Motor neuron (in vitro differentiated cells): ENCODE data around the gene ARRB1. TPM values are rescaled to one million over a fixed set of nuclear protein-coding genes. Genes with fewer than 3 reads are reported as not detected.

Experiments
- ATAC-seq, 8 experiments: fragments of 200-7000 bp; cut with Tn5 transposase; replicated peaks in 6 of 8; 2 replicates each; pipeline ENCODE4 v1.8.0; 2021; ENCODE audit warnings: mild to moderate bottlenecking in 8 of 8, moderate library complexity in 8 of 8
- H3K27ac ChIP-seq, 2 donors: fragments of 250-450 bp; sonication (Bioruptor Pico); 2 replicates each; pipeline ENCODE4 v1.9.0; 2021; ENCODE audit warnings: antibody characterized with exemption in 2 of 2, mild to moderate bottlenecking in 2 of 2, moderate library complexity in 1 of 2
- H3K4me1 ChIP-seq, 2 donors: fragments of 250-450 bp; sonication (Bioruptor Pico); replicated peaks in 1 of 2; 2 replicates each; pipeline ENCODE4 v1.6.1; 2021; ENCODE audit warnings: antibody characterized with exemption in 2 of 2, mild to moderate bottlenecking in 2 of 2, moderate library complexity in 1 of 2
- H3K4me3 ChIP-seq, 5 donors: fragments of 250-450 bp; sonication (Bioruptor Pico); 2 replicates each; pipeline ENCODE4 v1.9.0; 2021; ENCODE audit warnings: antibody characterized with exemption in 5 of 5, mild to moderate bottlenecking in 5 of 5, moderate library complexity in 4 of 5
- WGBS, 10 experiments: fragments of 450-650 bp; shearing (Covaris generic); methylation state at CpG; one replicate each; pipeline ENCODE4 v1.0.0; 2022; 5-methylcytosine and 5-hydroxymethylcytosine counted together
- in situ Hi-C, 9 experiments: fragments of 400-800 bp; cut with MboI; loops; one replicate each; pipeline ENCODE4 v1.15.0; 2021; ENCODE audit warnings: low sequenced_read_pairs in 9 of 9, low pct_unique_long_range_greater_than_20kb in 2 of 9; ENCODE audit not compliant: unreplicated experiment in 9 of 9
- total RNA-seq, 8 experiments: library from RNA; unstranded; fragments of 300-600 nt; gene quantifications; 2 replicates each; pipeline versions ENCODE4 v1.2.3 to v1.2.4, GENCODE V29; 2022

The ARRB1 gene
- total RNA-seq, 8 experiments from 2014 or later, result 5.6 to 20.3 (median 14.0) TPM

- no peak for ATAC-seq
- in situ Hi-C loops, result no loop called here
- H3K4me1 ChIP-seq, result peaks cover 0 to 4% of the 10 kb centered on the region in 2 donors
- H3K27ac ChIP-seq, result no peak overlapping the region
- H3K4me3 ChIP-seq, result no peak overlapping the region
- WGBS, 10 experiments, result 61 to 100% (median 81%) methylated on average over 1 to 7 of the region's 7 CpGs; no CpG with 5 or more reads in 1 of the 10 experiments
Observed at GRCh38 chr11:75323609-75324008, 27.9 kb downstream of the ARRB1 start.

- no peak overlapping the region for H3K27ac ChIP-seq
- peaks cover 0 to under 1% of the 10 kb centered on the region in 2 donors for H3K4me1 ChIP-seq
- H3K4me3 ChIP-seq, result no peak overlapping the region
- WGBS, 10 experiments, result 78 to 100% (median 90%) methylated on average over 1 to 3 of the region's 5 CpGs; no CpG with 5 or more reads in 6 of the 10 experiments
- in situ Hi-C loops, result no loop called here
- ATAC-seq, result no peak
Observed at GRCh38 chr11:75320643-75321042, 30.8 kb downstream of the ARRB1 start.

GRCh38 chr11:75320046-75320618, 31.3 kb downstream of the ARRB1 start:
- Histone ChIP-seq H3K4me3 (no peak overlapping the region), H3K4me1 (no peaks in the 10 kb centered on the region), H3K27ac (no peak overlapping the region)
- no peak for ATAC-seq
- in situ Hi-C loops, result no loop called here
- WGBS, 10 experiments, result 40 to 96% (median 69%) methylated on average over 1 to 4 of the region's 6 CpGs; no CpG with 5 or more reads in 5 of the 10 experiments

- WGBS, 10 experiments, result 0 to 100% (median 86%) methylated on average over 1 to 8 of the region's 11 CpGs; no CpG with 5 or more reads in 3 of the 10 experiments
Observed at GRCh38 chr11:75319035-75319877, 32.2 kb downstream of the ARRB1 start.

GRCh38 chr11:75317446-75318122, 33.9 kb downstream of the ARRB1 start:
- Histone ChIP-seq H3K4me1 (no peaks in the 10 kb centered on the region), H3K27ac (no peak overlapping the region), H3K4me3 (no peak overlapping the region)
- no peak for ATAC-seq
- in situ Hi-C loops, result no loop called here
- 49 to 80% (median 71%) methylated on average over 2 to 9 of the region's 12 CpGs; no CpG with 5 or more reads in 6 of the 10 experiments for WGBS, 10 experiments

More at GRCh38 chr11:75319035-75319877, 32.2 kb downstream of the ARRB1 start:
- peak in 1 of 8 experiments; percentile 35 for ATAC-seq
- no peak overlapping the region for H3K4me3 ChIP-seq
- H3K27ac ChIP-seq, result no peak overlapping the region
- no peaks in the 10 kb centered on the region for H3K4me1 ChIP-seq
- in situ Hi-C loops, result no loop called here

GRCh38 chr11:75315439-75315805, 36.0 kb downstream of the ARRB1 start:
- Histone ChIP-seq H3K4me3 (no peak overlapping the region), H3K27ac (no peak overlapping the region), H3K4me1 (peaks cover 0 to 10% of the 10 kb centered on the region in 2 donors)
- in situ Hi-C loops, result no loop called here
- 60 to 100% (median 83%) methylated on average over 1 to 3 of the region's 6 CpGs; no CpG with 5 or more reads in 3 of the 10 experiments for WGBS, 10 experiments
- no peak for ATAC-seq

- no peak for ATAC-seq
- Histone ChIP-seq H3K4me1 (peaks cover 0 to 10% of the 10 kb centered on the region in 2 donors), H3K4me3 (no peak overlapping the region), H3K27ac (no peak overlapping the region)
- in situ Hi-C loops, result no loop called here
- whole genome bisulfite sequencing, 10 experiments, result 71 to 92% (median 85%) methylated on average over 1 to 9 of the region's 16 CpGs; no CpG with 5 or more reads in 4 of the 10 experiments
Observed at GRCh38 chr11:75314771-75315438, 36.6 kb downstream of the ARRB1 start.

- ATAC-seq, result peak in 3 of 8 experiments; percentile 53 to 76 (median 67)
- 23 to 100% (median 87%) methylated on average over 3 to 5 of the region's 8 CpGs; no CpG with 5 or more reads in 4 of the 10 experiments for WGBS, 10 experiments
- in situ Hi-C loops, result no loop called here
- Histone ChIP-seq H3K27ac (no peak overlapping the region), H3K4me3 (no peak overlapping the region), H3K4me1 (peaks cover 0 to 10% of the 10 kb centered on the region in 2 donors)
Observed at GRCh38 chr11:75313513-75314272, 37.8 kb downstream of the ARRB1 start.

GRCh38 chr11:75312346-75312745, 39.1 kb downstream of the ARRB1 start:
- Histone ChIP-seq H3K27ac (peak overlapping the region in 1 of 2 donors; percentile 84), H3K4me3 (no peak overlapping the region), H3K4me1 (peaks cover 0 to 10% of the 10 kb centered on the region in 2 donors)
- ATAC-seq, result no peak
- in situ Hi-C loops, result no loop called here
- 91% methylated on average over 2 of the region's 2 CpGs; no CpG with 5 or more reads in 9 of the 10 experiments for WGBS, 10 experiments

- H3K27ac ChIP-seq, result peak overlapping the region; percentile 15 to 84
- ATAC-seq, result peak; percentile 77 to 98 (median 97)
Observed at GRCh38 chr11:75311858-75312288, 39.6 kb downstream of the ARRB1 start.

GRCh38 chr11:75308986-75309385, 42.5 kb downstream of the ARRB1 start:
- H3K4me1 ChIP-seq, result peaks cover 0 to 10% of the 10 kb centered on the region in 2 donors
- 78 to 100% (median 80%) methylated on average over 1 to 4 of the region's 4 CpGs; no CpG with 5 or more reads in 7 of the 10 experiments for WGBS, 10 experiments
- no peak overlapping the region for H3K27ac ChIP-seq
- H3K4me3 ChIP-seq, result no peak overlapping the region
- in situ Hi-C loops, result no loop called here
- no peak for ATAC-seq

More at GRCh38 chr11:75311858-75312288, 39.6 kb downstream of the ARRB1 start:
- no peak overlapping the region for H3K4me3 ChIP-seq
- peaks cover 0 to 10% of the 10 kb centered on the region in 2 donors for H3K4me1 ChIP-seq
- 76 to 81% methylated on average over 6 to 7 of the region's 13 CpGs; no CpG with 5 or more reads in 8 of the 10 experiments for WGBS, 10 experiments
- in situ Hi-C loops, result no loop called here

- in situ Hi-C loops, result no loop called here
- Histone ChIP-seq H3K27ac (no peak overlapping the region), H3K4me3 (no peak overlapping the region), H3K4me1 (peaks cover 0 to 10% of the 10 kb centered on the region in 2 donors)
- WGBS, 10 experiments, result 40 to 100% (median 87%) methylated on average over 1 to 7 of the region's 7 CpGs; no CpG with 5 or more reads in 2 of the 10 experiments
- no peak for ATAC-seq
Observed at GRCh38 chr11:75308116-75308515, 43.3 kb downstream of the ARRB1 start.
